DLD1 (cell line): ENCODE results near the gene LAMA5.

Experiments
- in situ Hi-C: cut with HindIII; loops from 2 replicates; pipeline ENCODE4 v1.10.0; 2017; ENCODE audit warnings: low sequenced_read_pairs

The LAMA5 gene

GRCh38 chr20:62367136-62367632 lies at the start of gene LAMA5:
Gene LAMA5, minus strand, starts transcription at chr20:62367312. Its CDS starts 67 bp downstream, at chr20:62367245.
- in situ Hi-C loops = no loop called here

GRCh38 chr20:62415354-62416111 lies 48.4 kb upstream of the LAMA5 start:
- in situ Hi-C loops = no loop called here

GRCh38 chr20:62413896-62414481 lies 46.9 kb upstream of the LAMA5 start:
- in situ Hi-C loops = no loop called here

- in situ Hi-C loops = no loop called here
Measured at GRCh38 chr20:62413025-62413570, 46.0 kb upstream of the LAMA5 start.

GRCh38 chr20:62412194-62413024 lies 45.3 kb upstream of the LAMA5 start:
- in situ Hi-C loops = no loop called here

GRCh38 chr20:62411479-62412193 lies 44.5 kb upstream of the LAMA5 start:
- in situ Hi-C loops = no loop called here

- in situ Hi-C loops = no loop called here
Measured at GRCh38 chr20:62410746-62411478, 43.8 kb upstream of the LAMA5 start.

GRCh38 chr20:62409931-62410745 lies 43.0 kb upstream of the LAMA5 start:
- in situ Hi-C loops = no loop called here

- in situ Hi-C loops = no loop called here
Measured at GRCh38 chr20:62409086-62409853, 42.2 kb upstream of the LAMA5 start.

GRCh38 chr20:62408640-62409039 lies 41.5 kb upstream of the LAMA5 start:
- in situ Hi-C loops = no loop called here

- in situ Hi-C loops = no loop called here
Measured at GRCh38 chr20:62408055-62408454, 40.9 kb upstream of the LAMA5 start.

GRCh38 chr20:62407221-62407992 lies 40.3 kb upstream of the LAMA5 start, which contains the start of gene CABLES2:
Gene CABLES2, minus strand, starts transcription at chr20:62407285. Its CDS starts 9 bp downstream, at chr20:62407276.
- in situ Hi-C loops = no loop called here

GRCh38 chr20:62406635-62407176 lies 39.6 kb upstream of the LAMA5 start:
- in situ Hi-C loops = no loop called here

GRCh38 chr20:62405981-62406513 lies 38.9 kb upstream of the LAMA5 start:
- in situ Hi-C loops = no loop called here

GRCh38 chr20:62405108-62405980 lies 38.2 kb upstream of the LAMA5 start:
- in situ Hi-C loops = no loop called here

GRCh38 chr20:62404761-62405107 lies 37.6 kb upstream of the LAMA5 start:
- in situ Hi-C loops = no loop called here
